ENCODE measurements around the gene SHISA2. TPM values are rescaled to one million over a fixed set of nuclear protein-coding genes. Genes with fewer than 3 reads are reported as not detected.

SHISA2 gene
- polyA plus RNA-seq, 2 of the 4 experiments (the other 2 are of a cell fraction): not detected

DNA sequence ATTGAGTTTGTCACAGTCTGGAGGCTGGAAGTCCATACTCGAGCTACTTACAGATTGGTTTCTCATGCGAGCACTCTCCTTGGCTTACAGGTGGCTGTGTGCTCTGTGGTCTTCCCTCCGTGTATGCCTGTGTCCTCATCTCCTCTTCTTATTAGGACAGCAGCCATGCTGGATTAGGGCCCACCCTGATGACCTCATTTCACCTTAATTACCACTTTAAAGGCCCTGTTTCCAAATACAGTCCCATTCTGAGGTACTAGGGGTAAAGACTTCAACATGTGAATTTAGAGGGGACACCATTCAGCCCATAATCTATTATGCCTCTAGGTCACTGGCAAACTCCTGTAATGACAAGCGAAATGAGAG, 40.6 kb downstream of the SHISA2 start:
- no peak overlapping the region for H3K4me2 ChIP-seq
- ATAC-seq (no peak), FAIRE-seq (no peak), DNase-seq (ENCODE audit: low read depth in 1 of 2, low spot score in 1 of 2) (no peak)
- WGBS (ENCODE audit: missing lambda C conversion rate): 51% methylated on average over 4 of the region's 4 CpGs
- no peaks in the 10 kb centered on the region for H3K4me1 ChIP-seq
- CTCF ChIA-PET: no interaction called here
- no peak overlapping the region for H3K4me3 ChIP-seq
- TF ChIP-seq RCOR1 (IDR thresholded peaks at IDR 0.05; ENCODE audit: low read depth, low read length) (no peak), GATA3 (IDR thresholded peaks at IDR 0.05; ENCODE audit: borderline replicate concordance) (no peak), FOXS1 (CRISPR knock-in tag; IDR thresholded peaks at IDR 0.05) (no peak), ZSCAN20 (CRISPR knock-in tag; IDR thresholded peaks at IDR 0.05) (no peak), KDM1A (IDR thresholded peaks at IDR 0.05; ENCODE audit: low read depth) (no peak), EP300 (IDR thresholded peaks at IDR 0.05) (no peak), RAD21 (conservative IDR thresholded peaks at IDR 0.05 in 1 of 2, IDR thresholded peaks at IDR 0.05 in 1 of 2) (no peak)
- no peaks in the 10 kb centered on the region for H3K9me3 ChIP-seq
- POLR2A ChIA-PET: no interaction called here
- no peak overlapping the region for H3K27ac ChIP-seq

- ChIA-PET CTCF (interaction anchor here (1.2 kb wide), 1 partner anchor 27 kb away, joined by 3 read pairs; no protein-coding TSS in a partner anchor), POLR2A (no interaction called here)
- Histone ChIP-seq H3K4me1 (no peaks in the 10 kb centered on the region), H3K4me3 (no peak overlapping the region), H3K27ac (no peak overlapping the region), H3K9me3 (no peaks in the 10 kb centered on the region), H3K4me2 (no peak overlapping the region)
- 20% methylated on average over 8 of the region's 13 CpGs for WGBS (ENCODE audit: missing lambda C conversion rate)
- TF ChIP-seq NFE2L2 (conservative IDR thresholded peaks at IDR 0.05; ENCODE audit: low read length): no peak
- no peak for TF ChIP-seq RARB (CRISPR knock-in tag; IDR thresholded peaks at IDR 0.05)
- no peak for TF ChIP-seq TFCP2L1 (CRISPR knock-in tag; IDR thresholded peaks at IDR 0.05)
- no peak for DNase-seq (ENCODE audit: low read depth in 1 of 2, low spot score in 1 of 2)
- ATAC-seq: no peak
- no peak for FAIRE-seq
Measured at GRCh38 chr13:26010487-26011207, 41.2 kb downstream of the SHISA2 start.

GRCh38 chr13:26007261-26008125, 44.3 kb downstream of the SHISA2 start:
- FAIRE-seq: no peak
- POLR2A ChIA-PET: no interaction called here
- Histone ChIP-seq H3K4me3 (no peak overlapping the region), H3K9me3 (no peaks in the 10 kb centered on the region), H3K4me2 (no peak overlapping the region), H3K27ac (no peak overlapping the region), H3K4me1 (no peaks in the 10 kb centered on the region)
- no peak for DNase-seq (ENCODE audit: low read depth in 1 of 2, low spot score in 1 of 2)
- no peak for TF ChIP-seq SREBF2 (IDR thresholded peaks at IDR 0.05)
- TF ChIP-seq NR3C1 (IDR thresholded peaks at IDR 0.05): no peak
- no peak for TF ChIP-seq HMGXB4 (CRISPR knock-in tag; IDR thresholded peaks at IDR 0.05; ENCODE audit: borderline replicate concordance)
- TF ChIP-seq CBX2 (IDR thresholded peaks at IDR 0.05; ENCODE audit: borderline replicate concordance, low read depth): no peak
- no peak for TF ChIP-seq BCL3 (IDR thresholded peaks at IDR 0.05)
- TF ChIP-seq, protein P1, sequence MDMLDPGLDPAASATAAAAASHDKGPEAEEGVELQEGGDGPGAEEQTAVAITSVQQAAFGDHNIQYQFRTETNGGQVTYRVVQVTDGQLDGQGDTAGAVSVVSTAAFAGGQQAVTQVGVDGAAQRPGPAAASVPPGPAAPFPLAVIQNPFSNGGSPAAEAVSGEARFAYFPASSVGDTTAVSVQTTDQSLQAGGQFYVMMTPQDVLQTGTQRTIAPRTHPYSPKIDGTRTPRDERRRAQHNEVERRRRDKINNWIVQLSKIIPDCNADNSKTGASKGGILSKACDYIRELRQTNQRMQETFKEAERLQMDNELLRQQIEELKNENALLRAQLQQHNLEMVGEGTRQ (IDR thresholded peaks at IDR 0.05): no peak
- no peak for TF ChIP-seq JUNB (IDR thresholded peaks at IDR 0.05)
- no peak for TF ChIP-seq CBX8 (IDR thresholded peaks at IDR 0.05)
- TF ChIP-seq RAD21 (conservative IDR thresholded peaks at IDR 0.05 in 1 of 2, IDR thresholded peaks at IDR 0.05 in 1 of 2): no peak
- TF ChIP-seq KDM1A (IDR thresholded peaks at IDR 0.05; ENCODE audit: low read depth): no peak
- TF ChIP-seq ZFP36 (IDR thresholded peaks at IDR 0.05; ENCODE audit: borderline replicate concordance, partially characterized antibody): no peak
- TF ChIP-seq HOXB13 (CRISPR knock-in tag; IDR thresholded peaks at IDR 0.05; ENCODE audit: low read depth): no peak
- CTCF ChIA-PET: no interaction called here
- 0% methylated on average over 1 of the region's 1 CpG for WGBS (ENCODE audit: missing lambda C conversion rate)
- ATAC-seq: no peak

Other genes with a start within 250 kb of the SHISA2 start
- 43.0 and 55.3 TPM in 2 replicates for gene RNF6, start 170.3 kb upstream of the SHISA2 start, polyA plus RNA-seq (2011; rRNA removed)
- gene RNF6, start 170.3 kb upstream of the SHISA2 start, polyA plus RNA-seq (2017; fragmentation: RNase III; extraction: RNeasy Plus Mini Kit Qiagen cat#74134 plus additional on column Dnase treatment): 31.5 to 33.7 TPM (median 33.6 TPM) in 3 replicates
- gene CDK8, start 202.1 kb upstream of the SHISA2 start, polyA plus RNA-seq (2011; rRNA removed): 19.1 and 20.9 TPM in 2 replicates
- gene CDK8, start 202.1 kb upstream of the SHISA2 start, polyA plus RNA-seq (2017; fragmentation: RNase III; extraction: RNeasy Plus Mini Kit Qiagen cat#74134 plus additional on column Dnase treatment): 9.1 to 9.9 TPM (median 9.9 TPM) in 3 replicates